HEK293 (cell line): ENCODE measurements around the gene TCF7L2.

Experiments
- GLI4 ChIP-seq: fragments of 450-650 bp; formaldehyde crosslinking; IDR thresholded peaks from 2 replicates; pipeline ENCODE4 v1.5.1; 2016; ENCODE audit warnings: missing biosample characterization, missing genetic modification characterization
- PATZ1 ChIP-seq: fragments of 450-650 bp; formaldehyde crosslinking; IDR thresholded peaks from 2 replicates; pipeline ENCODE4 v1.5.1; 2016; ENCODE audit warnings: missing biosample characterization, missing genetic modification characterization

The TCF7L2 gene

GRCh38 chr10:113216102-113216501 is 266.1 kb downstream of the TCF7L2 start (continued):
- TF ChIP-seq GLI4 (no peak), PATZ1 (no peak)
